IPS-15b (cell line): Measurements from ENCODE around the gene CRISPLD2.

Experiments
- H3K27me3 ChIP-seq: one replicate; pipeline ENCODE4 v1.6.1; 2013; ENCODE audit warnings: low read length; ENCODE audit not compliant: control insufficient read depth, insufficient read depth
- H3K36me3 ChIP-seq: one replicate; pipeline ENCODE4 v1.6.1; 2013; ENCODE audit warnings: low read length; ENCODE audit not compliant: control insufficient read depth, insufficient read depth
- H3K4me1 ChIP-seq: one replicate; pipeline ENCODE4 v1.6.1; 2013; ENCODE audit warnings: mild to moderate bottlenecking, low read length; ENCODE audit not compliant: control insufficient read depth, insufficient read depth
- H3K4me3 ChIP-seq: one replicate; pipeline ENCODE4 v1.5.1; 2013; ENCODE audit warnings: low read depth, low read length
- H3K9ac ChIP-seq: one replicate; pipeline ENCODE4 v1.6.1; 2013; ENCODE audit warnings: low read depth, mild to moderate bottlenecking, low read length
- H3K9me3 ChIP-seq: one replicate; pipeline ENCODE4 v1.6.1; 2013; ENCODE audit warnings: mild to moderate bottlenecking, low read length; ENCODE audit not compliant: control insufficient read depth, insufficient read depth

The CRISPLD2 gene

GRCh38 chr16:84817206-84817605 is 2.6 kb upstream of the CRISPLD2 start:
- H3K4me3 ChIP-seq = no peak overlapping the region
- H3K9ac ChIP-seq = no peak overlapping the region
- H3K27me3 ChIP-seq = peaks cover 35% of the 10 kb centered on the region

GRCh38 chr16:84817613-84818012 is 2.2 kb upstream of the CRISPLD2 start:
- no peak overlapping the region for H3K4me3 ChIP-seq
- H3K4me1 ChIP-seq = peaks cover 2% of the 10 kb centered on the region
- H3K27me3 ChIP-seq = peaks cover 37% of the 10 kb centered on the region
- H3K9me3 ChIP-seq = no peaks in the 10 kb centered on the region
- H3K36me3 ChIP-seq = no peaks in the 10 kb centered on the region
- no peak overlapping the region for H3K9ac ChIP-seq

More at GRCh38 chr16:84817206-84817605, 2.6 kb upstream of the CRISPLD2 start:
- H3K36me3 ChIP-seq = no peaks in the 10 kb centered on the region
- peaks cover 2% of the 10 kb centered on the region for H3K4me1 ChIP-seq
- no peaks in the 10 kb centered on the region for H3K9me3 ChIP-seq

GRCh38 chr16:84818133-84818532 is 1.7 kb upstream of the CRISPLD2 start:
- Histone ChIP-seq H3K36me3 (no peaks in the 10 kb centered on the region), H3K4me3 (no peak overlapping the region), H3K9ac (no peak overlapping the region), H3K9me3 (no peaks in the 10 kb centered on the region), H3K4me1 (peaks cover 2% of the 10 kb centered on the region), H3K27me3 (peaks cover 38% of the 10 kb centered on the region)

- no peak overlapping the region for H3K9ac ChIP-seq
- H3K4me1 ChIP-seq = peaks cover 2% of the 10 kb centered on the region
- peaks cover 38% of the 10 kb centered on the region for H3K27me3 ChIP-seq
- no peaks in the 10 kb centered on the region for H3K9me3 ChIP-seq
- no peaks in the 10 kb centered on the region for H3K36me3 ChIP-seq
- H3K4me3 ChIP-seq = peak overlapping the region; percentile 56
Measured at GRCh38 chr16:84818989-84819643, 669 bp upstream of the CRISPLD2 start.

- peaks cover 38% of the 10 kb centered on the region for H3K27me3 ChIP-seq
- H3K36me3 ChIP-seq = no peaks in the 10 kb centered on the region
- no peak overlapping the region for H3K9ac ChIP-seq
- H3K4me1 ChIP-seq = peaks cover 2% of the 10 kb centered on the region
- peak overlapping the region; percentile 66 for H3K4me3 ChIP-seq
- no peaks in the 10 kb centered on the region for H3K9me3 ChIP-seq
Measured at GRCh38 chr16:84820305-84820684, 510 bp downstream of the CRISPLD2 start.

- Histone ChIP-seq H3K4me1 (peaks cover 2% of the 10 kb centered on the region), H3K9me3 (no peaks in the 10 kb centered on the region), H3K36me3 (no peaks in the 10 kb centered on the region), H3K9ac (no peak overlapping the region), H3K4me3 (no peak overlapping the region), H3K27me3 (peaks cover 38% of the 10 kb centered on the region)
Measured at GRCh38 chr16:84820771-84821170, 986 bp downstream of the CRISPLD2 start.

- Histone ChIP-seq H3K4me3 (no peak overlapping the region), H3K9ac (no peak overlapping the region), H3K9me3 (no peaks in the 10 kb centered on the region), H3K4me1 (peaks cover 2% of the 10 kb centered on the region), H3K36me3 (no peaks in the 10 kb centered on the region), H3K27me3 (peaks cover 38% of the 10 kb centered on the region)
Measured at GRCh38 chr16:84821179-84821578, 1.4 kb downstream of the CRISPLD2 start.

- H3K9ac ChIP-seq = no peak overlapping the region
- peaks cover 38% of the 10 kb centered on the region for H3K27me3 ChIP-seq
- no peaks in the 10 kb centered on the region for H3K36me3 ChIP-seq
- H3K9me3 ChIP-seq = no peaks in the 10 kb centered on the region
- H3K4me1 ChIP-seq = peaks cover 2% of the 10 kb centered on the region
- H3K4me3 ChIP-seq = no peak overlapping the region
Measured at GRCh38 chr16:84821728-84822689, 2.2 kb downstream of the CRISPLD2 start.

GRCh38 chr16:84822990-84823389 is 3.2 kb downstream of the CRISPLD2 start:
- Histone ChIP-seq H3K27me3 (peaks cover 38% of the 10 kb centered on the region), H3K9ac (no peak overlapping the region), H3K4me3 (no peak overlapping the region), H3K9me3 (no peaks in the 10 kb centered on the region), H3K36me3 (no peaks in the 10 kb centered on the region), H3K4me1 (peaks cover 2% of the 10 kb centered on the region)

GRCh38 chr16:84823484-84823883 is 3.7 kb downstream of the CRISPLD2 start:
- H3K36me3 ChIP-seq = no peaks in the 10 kb centered on the region
- peaks cover 35% of the 10 kb centered on the region for H3K27me3 ChIP-seq
- peaks cover 2% of the 10 kb centered on the region for H3K4me1 ChIP-seq
- no peak overlapping the region for H3K4me3 ChIP-seq
- no peaks in the 10 kb centered on the region for H3K9me3 ChIP-seq
- no peak overlapping the region for H3K9ac ChIP-seq

- no peaks in the 10 kb centered on the region for H3K36me3 ChIP-seq
- no peak overlapping the region for H3K9ac ChIP-seq
- peaks cover 2% of the 10 kb centered on the region for H3K4me1 ChIP-seq
- H3K9me3 ChIP-seq = no peaks in the 10 kb centered on the region
- H3K27me3 ChIP-seq = peaks cover 31% of the 10 kb centered on the region
- no peak overlapping the region for H3K4me3 ChIP-seq
Measured at GRCh38 chr16:84823926-84824325, 4.1 kb downstream of the CRISPLD2 start.
